Panc1 (cell line): ENCODE data around the gene ANO1.

Experiments
- POLR2AphosphoS5 ChIP-seq: IDR thresholded peaks from 2 replicates; pipeline ENCODE4 v1.6.1; 2012; ENCODE audit warnings: mild to moderate bottlenecking, low read depth, low read length, moderate library complexity
- TCF7L2 ChIP-seq: IDR thresholded peaks from 2 replicates; pipeline ENCODE4 v1.6.1; 2011; ENCODE audit warnings: mild to moderate bottlenecking, low read depth, low read length, inconsistent platforms
- TF ChIP-seq, protein P1 (sequence below): fragments of 450-650 bp; IDR thresholded peaks from 2 replicates; pipeline ENCODE4 v1.5.1; 2017; ENCODE audit warnings: mild to moderate bottlenecking

DNA sequence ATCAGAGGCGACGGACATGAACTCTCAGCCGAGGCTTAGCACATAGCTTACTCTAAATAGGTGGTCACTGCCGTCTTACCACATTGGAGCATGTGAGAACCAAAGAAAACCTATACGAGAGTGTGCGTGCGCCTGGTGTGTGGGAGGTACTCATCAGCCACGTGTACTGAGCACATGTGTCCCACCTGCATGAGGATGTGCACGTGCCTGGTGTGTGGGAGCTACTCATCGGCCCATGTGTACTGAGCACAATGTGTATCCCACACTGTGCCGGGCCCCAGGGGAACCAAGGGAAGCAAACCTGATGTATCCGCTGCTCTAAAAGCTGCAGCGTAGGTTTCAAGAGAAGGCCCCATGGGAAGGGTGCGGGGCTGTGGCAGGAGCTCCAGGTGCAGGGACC lies 56.4 kb downstream of the ANO1 start:
- TF ChIP-seq TCF7L2 (no peak), POLR2AphosphoS5 (no peak)
- TF ChIP-seq, protein P1, sequence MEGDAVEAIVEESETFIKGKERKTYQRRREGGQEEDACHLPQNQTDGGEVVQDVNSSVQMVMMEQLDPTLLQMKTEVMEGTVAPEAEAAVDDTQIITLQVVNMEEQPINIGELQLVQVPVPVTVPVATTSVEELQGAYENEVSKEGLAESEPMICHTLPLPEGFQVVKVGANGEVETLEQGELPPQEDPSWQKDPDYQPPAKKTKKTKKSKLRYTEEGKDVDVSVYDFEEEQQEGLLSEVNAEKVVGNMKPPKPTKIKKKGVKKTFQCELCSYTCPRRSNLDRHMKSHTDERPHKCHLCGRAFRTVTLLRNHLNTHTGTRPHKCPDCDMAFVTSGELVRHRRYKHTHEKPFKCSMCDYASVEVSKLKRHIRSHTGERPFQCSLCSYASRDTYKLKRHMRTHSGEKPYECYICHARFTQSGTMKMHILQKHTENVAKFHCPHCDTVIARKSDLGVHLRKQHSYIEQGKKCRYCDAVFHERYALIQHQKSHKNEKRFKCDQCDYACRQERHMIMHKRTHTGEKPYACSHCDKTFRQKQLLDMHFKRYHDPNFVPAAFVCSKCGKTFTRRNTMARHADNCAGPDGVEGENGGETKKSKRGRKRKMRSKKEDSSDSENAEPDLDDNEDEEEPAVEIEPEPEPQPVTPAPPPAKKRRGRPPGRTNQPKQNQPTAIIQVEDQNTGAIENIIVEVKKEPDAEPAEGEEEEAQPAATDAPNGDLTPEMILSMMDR, result no peak
